Lower leg skin (tissue), 4 donors: ENCODE data around the gene ANKRD37. TPM values are rescaled to one million over a fixed set of nuclear protein-coding genes. Genes with fewer than 3 reads are reported as not detected.

Source experiments
- DNase-seq, 2 donors: peaks; one replicate each; pipeline ENCODE4 v3.0.0-alpha.2; 2019; ENCODE audit warnings: low spot score in 2 of 2
- H3K4me3 ChIP-seq: fragments of 200-600 bp; sonication (generic); 2 replicates; pipeline ENCODE4 v1.5.1; 2017; ENCODE audit warnings: mild to moderate bottlenecking, low read depth; ENCODE audit not compliant: poor library complexity, severe bottlenecking
- POLR2A ChIP-seq, 2 donors: fragments of 450-650 bp; IDR thresholded peaks; one replicate each; pipeline ENCODE4 v1.6.1; 2016 to 2017; ENCODE audit warnings: antibody characterized with exemption in 2 of 2, mild to moderate bottlenecking in 1 of 2, moderate library complexity in 1 of 2
- WGBS, 2 donors: methylation state at CpG; one replicate each; pipeline ENCODE4 v1.1.5; 2018; 5-methylcytosine and 5-hydroxymethylcytosine counted together
- intact Hi-C: fragments of 100-400 bp; cut with DNase I; formaldehyde crosslinking; loops from one replicate; pipeline ENCODE4 v1.15.0; 2023; ENCODE audit warnings: low total_unique reads
- total RNA-seq, 4 donors: library from RNA; depleted of rRNA; stranded (reverse); fragments of >200 nt; gene quantifications; one replicate each; pipeline ENCODE4 v1.1.0, GENCODE V29; 2016
- TF ChIP-seq, protein P1 (sequence below), 3 donors: fragments of 450-650 bp; IDR thresholded peaks; one replicate each; pipeline ENCODE4 v1.5.1; 2016; ENCODE audit warnings: antibody characterized with exemption in 3 of 3, mild to moderate bottlenecking in 3 of 3, moderate library complexity in 2 of 3

Gene ANKRD37
- total RNA-seq, 4 donors from 2014 or later: 16.1 to 30.8 (median 22.1) TPM

GRCh38 chr4:185371702-185372101 lies 24.9 kb upstream of the ANKRD37 start:
- no peak for TF ChIP-seq POLR2A (IDR thresholded peaks at IDR 0.05)
- TF ChIP-seq, protein P1, sequence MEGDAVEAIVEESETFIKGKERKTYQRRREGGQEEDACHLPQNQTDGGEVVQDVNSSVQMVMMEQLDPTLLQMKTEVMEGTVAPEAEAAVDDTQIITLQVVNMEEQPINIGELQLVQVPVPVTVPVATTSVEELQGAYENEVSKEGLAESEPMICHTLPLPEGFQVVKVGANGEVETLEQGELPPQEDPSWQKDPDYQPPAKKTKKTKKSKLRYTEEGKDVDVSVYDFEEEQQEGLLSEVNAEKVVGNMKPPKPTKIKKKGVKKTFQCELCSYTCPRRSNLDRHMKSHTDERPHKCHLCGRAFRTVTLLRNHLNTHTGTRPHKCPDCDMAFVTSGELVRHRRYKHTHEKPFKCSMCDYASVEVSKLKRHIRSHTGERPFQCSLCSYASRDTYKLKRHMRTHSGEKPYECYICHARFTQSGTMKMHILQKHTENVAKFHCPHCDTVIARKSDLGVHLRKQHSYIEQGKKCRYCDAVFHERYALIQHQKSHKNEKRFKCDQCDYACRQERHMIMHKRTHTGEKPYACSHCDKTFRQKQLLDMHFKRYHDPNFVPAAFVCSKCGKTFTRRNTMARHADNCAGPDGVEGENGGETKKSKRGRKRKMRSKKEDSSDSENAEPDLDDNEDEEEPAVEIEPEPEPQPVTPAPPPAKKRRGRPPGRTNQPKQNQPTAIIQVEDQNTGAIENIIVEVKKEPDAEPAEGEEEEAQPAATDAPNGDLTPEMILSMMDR (IDR thresholded peaks at IDR 0.05): no peak
- intact Hi-C loops: no loop called here
- WGBS, 2 donors: 94 to 96% methylated on average over 11 of the region's 11 CpGs
- H3K4me3 ChIP-seq: no peak overlapping the region
- no peak for DNase-seq

DNA sequence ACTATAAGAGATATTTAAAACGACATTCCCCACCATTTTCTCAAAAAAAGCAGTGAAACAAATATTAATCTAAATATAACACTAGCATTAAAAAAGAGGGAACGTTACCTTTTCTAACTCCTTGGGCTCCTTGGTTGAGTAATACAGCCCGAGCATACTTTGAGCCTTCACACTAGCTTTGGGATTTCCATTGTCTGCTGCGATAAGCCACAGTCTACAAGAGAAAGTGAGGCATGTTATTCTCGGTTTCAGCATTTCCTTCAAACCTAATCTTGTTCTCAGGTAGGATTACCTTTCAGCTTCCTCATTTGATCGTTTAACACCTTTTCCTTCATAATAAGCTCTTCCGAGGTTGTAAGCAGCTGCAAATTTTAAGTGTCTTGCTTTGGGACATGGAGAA lies 22.6 kb upstream of the ANKRD37 start:
- no peak for DNase-seq
- H3K4me3 ChIP-seq: no peak overlapping the region
- WGBS, 2 donors: 88% methylated on average over 7 of the region's 7 CpGs
- TF ChIP-seq POLR2A (IDR thresholded peaks at IDR 0.05): no peak
- TF ChIP-seq, protein P1 (IDR thresholded peaks at IDR 0.05): no peak
- intact Hi-C loops: no loop called here

GRCh38 chr4:185374573-185374972 lies 22.1 kb upstream of the ANKRD37 start:
- 77 to 84% methylated on average over 6 of the region's 6 CpGs for WGBS, 2 donors

DNA sequence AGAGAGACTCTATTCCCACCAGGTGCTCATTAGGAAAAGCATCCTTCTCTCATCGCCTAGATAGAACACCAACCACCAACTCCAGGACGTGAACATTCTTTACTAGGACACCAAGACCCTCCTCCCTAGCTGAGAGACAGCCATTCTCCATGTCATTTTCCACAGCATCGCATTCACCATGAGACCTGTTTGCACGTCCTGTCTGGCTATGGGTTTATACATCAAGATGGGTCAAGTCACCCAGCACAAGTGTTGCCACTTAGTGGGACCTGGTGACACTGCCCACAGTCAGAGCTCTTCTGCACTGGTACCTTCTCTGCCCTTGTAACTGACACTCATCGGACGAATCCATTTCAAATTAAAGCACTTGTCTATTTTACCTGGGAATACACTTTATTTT lies 18.4 kb upstream of the ANKRD37 start:
- no peak overlapping the region for H3K4me3 ChIP-seq
- TF ChIP-seq, protein P1 (IDR thresholded peaks at IDR 0.05): no peak
- no peak for TF ChIP-seq POLR2A (IDR thresholded peaks at IDR 0.05)
- DNase-seq: no peak
- WGBS, 2 donors: 86 to 95% methylated on average over 6 of the region's 6 CpGs
- intact Hi-C loops: no loop called here

More at GRCh38 chr4:185374573-185374972, 22.1 kb upstream of the ANKRD37 start:
- TF ChIP-seq POLR2A (IDR thresholded peaks at IDR 0.05): no peak
- TF ChIP-seq, protein P1 (IDR thresholded peaks at IDR 0.05): no peak
- DNase-seq: no peak
- no peak overlapping the region for H3K4me3 ChIP-seq
- intact Hi-C loops: no loop called here

DNA sequence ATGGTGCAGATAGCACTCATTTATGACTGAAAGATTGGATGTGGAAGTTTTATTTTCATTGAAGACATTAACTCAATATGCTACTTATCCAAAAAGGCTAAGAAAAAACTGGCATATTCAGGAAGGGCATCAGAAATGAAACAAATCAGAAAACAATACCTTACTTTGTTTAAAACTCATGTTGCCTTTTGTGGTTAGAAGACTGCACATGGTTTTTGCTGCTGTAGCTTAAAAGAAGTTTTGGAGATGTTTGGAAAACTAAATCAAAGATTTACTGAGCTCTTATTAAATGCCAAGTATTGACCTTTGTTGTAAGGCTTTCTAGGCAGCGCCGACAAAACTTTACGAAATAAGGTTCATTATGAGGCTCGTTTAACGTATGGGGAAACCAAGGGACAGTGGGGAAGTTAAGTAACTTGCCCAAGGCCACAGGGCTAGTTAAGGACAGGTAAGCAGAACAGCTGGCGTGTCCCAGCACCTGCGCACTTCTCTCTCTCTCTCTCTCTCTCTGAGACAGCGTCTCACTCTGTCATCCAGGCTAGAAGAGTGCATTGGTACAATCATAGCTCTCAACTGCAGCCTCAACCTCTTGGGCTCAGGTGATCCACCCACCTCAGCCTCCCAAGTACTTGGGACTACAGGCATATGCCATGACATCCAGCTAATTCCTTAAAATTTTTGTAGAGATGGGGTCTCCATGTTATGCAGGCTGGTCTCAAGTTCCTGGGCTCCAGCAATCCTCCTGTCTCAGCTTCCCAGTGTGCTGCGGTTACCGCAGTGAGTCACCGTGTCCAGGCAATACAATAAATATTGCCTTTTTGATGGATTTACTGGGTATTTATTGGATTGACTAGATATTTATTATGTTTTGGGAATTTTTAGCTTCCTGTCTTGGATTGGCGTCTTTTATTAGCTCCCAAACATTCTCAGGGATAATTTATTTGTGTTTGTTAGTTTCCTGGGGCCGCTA lies 17.0 kb upstream of the ANKRD37 start:
- no peak overlapping the region for H3K4me3 ChIP-seq
- WGBS, 2 donors: 84 to 88% methylated on average over 13 of the region's 13 CpGs
- intact Hi-C loops: no loop called here
- DNase-seq: no peak
- TF ChIP-seq, protein P1 (IDR thresholded peaks at IDR 0.05): no peak
- TF ChIP-seq POLR2A (IDR thresholded peaks at IDR 0.05): no peak
